GM12878 (cell line): ENCODE data around the gene NCAPD2. TPM values are rescaled to one million over a fixed set of nuclear protein-coding genes. Genes with fewer than 3 reads are reported as not detected.
A peak's percentile ranks its signal among the peaks of the same experiment; 100 is the strongest.

Experiments
- ATAC-seq: fragments of 200-7000 bp; cut with Tn5 transposase; 3 replicates; pipeline ENCODE4 v1.9.1; 2020; ENCODE audit warnings: mild to moderate bottlenecking, moderate library complexity
- BruUV-seq: library from RNA; stranded (reverse); fragments of 400-500 nt; replicated peaks from 2 replicates; lab custom pipeline; 2021; lab: Mats Ljungman, UMichigan
- CTCF ChIA-PET: fragments of 300-600 bp; sonication (Branson Sonifier 250); formaldehyde crosslinking; extraction: SDS; loops from one replicate; lab custom pipeline; 2021; ENCODE audit warnings: inconsistent platforms; lab: Yijun Ruan, JAX
- POLR2A ChIA-PET: fragments of 350-600 bp; formaldehyde crosslinking; extraction: SDS; loops from one replicate; lab custom pipeline; 2021; ENCODE audit warnings: inconsistent platforms; lab: Charles Lee
- RAD21 ChIA-PET: fragments of 300-600 bp; sonication (Branson Sonifier 250); formaldehyde crosslinking; loops from one replicate; lab custom pipeline; 2023; ENCODE audit warnings: antibody characterized with exemption; ENCODE audit not compliant: unreplicated experiment; lab: Charles Lee
- SMC1A ChIA-PET: fragments of 300-600 bp; sonication (Branson Sonifier 250); formaldehyde crosslinking; loops from one replicate; lab custom pipeline; 2023; ENCODE audit not compliant: unreplicated experiment, uncharacterized antibody; lab: Charles Lee
- DNase-seq: peaks from one replicate; pipeline ENCODE4 v3.0.0-alpha.2; 2011; ENCODE audit warnings: low read depth, low spot score
- FAIRE-seq: peaks from 3 replicates; lab custom pipeline; 2011; peaks lifted over from hg19 to GRCh38; lab: Jason Lieb, UNC
- H2AFZ ChIP-seq: 2 replicates; pipeline ENCODE4 v1.6.0; 2011; ENCODE audit warnings: low read depth, low read length, control low read depth; ENCODE audit not compliant: control insufficient read depth
- H3K27ac ChIP-seq: 2 replicates; pipeline ENCODE4 v1.5.1; 2011; ENCODE audit warnings: control low read depth; ENCODE audit not compliant: control insufficient read depth, insufficient read depth
- H3K27me3 ChIP-seq, 2 experiments: replicated peaks in 1 of 2; 2 replicates each; pipeline versions ENCODE4 v1.6.0 to v1.6.1; 2011; ENCODE audit warnings: low read length in 1 of 2; ENCODE audit not compliant: control insufficient read depth in 2 of 2, insufficient read depth in 2 of 2
- H3K36me3 ChIP-seq, 2 experiments: 2 replicates each; pipeline ENCODE4 v1.5.1; 2011; ENCODE audit warnings: low read length in 1 of 2; ENCODE audit not compliant: control insufficient read depth in 2 of 2, insufficient read depth in 2 of 2
- H3K4me1 ChIP-seq: 2 replicates; pipeline ENCODE4 v1.6.1; 2011; ENCODE audit warnings: mild to moderate bottlenecking, low read length, moderate library complexity, mixed read lengths; ENCODE audit not compliant: control insufficient read depth, insufficient read depth
- H3K4me2 ChIP-seq: 2 replicates; pipeline ENCODE4 v1.6.0; 2011; ENCODE audit warnings: control low read depth; ENCODE audit not compliant: control insufficient read depth, insufficient read depth
- H3K4me3 ChIP-seq: fragments of 200-600 bp; sonication (generic); 2 replicates; pipeline ENCODE4 v1.5.1; 2016
- H3K79me2 ChIP-seq: 2 replicates; pipeline ENCODE4 v1.6.0; 2011; ENCODE audit warnings: low read length; ENCODE audit not compliant: control insufficient read depth, insufficient read depth
- H3K9ac ChIP-seq: 2 replicates; pipeline ENCODE4 v1.8.0; 2011; ENCODE audit warnings: low read length, control low read depth, mixed read lengths; ENCODE audit not compliant: control insufficient read depth, insufficient read depth
- H3K9me3 ChIP-seq: replicated peaks from 3 replicates; pipeline ENCODE4 v1.5.1; 2011; ENCODE audit warnings: mild to moderate bottlenecking, low read length; ENCODE audit not compliant: control insufficient read depth, insufficient read depth
- H4K20me1 ChIP-seq: 2 replicates; pipeline ENCODE4 v1.6.0; 2011; ENCODE audit not compliant: control insufficient read depth, insufficient read depth
- BHLHE40 ChIP-seq, 2 experiments: fragments of 450-650 bp in 1 of 2; IDR thresholded peaks; 2 replicates each; pipeline ENCODE4 v1.6.1; 2011 to 2017; ENCODE audit warnings: low read depth in 2 of 2, borderline replicate concordance in 1 of 2, improper control_type of control experiment in 1 of 2, low read length in 1 of 2, mild to moderate bottlenecking in 1 of 2
- CBFB ChIP-seq: IDR thresholded peaks from 2 replicates; pipeline ENCODE4 v1.6.1; 2016; ENCODE audit warnings: antibody characterized with exemption, low read depth
- CEBPB ChIP-seq, 2 experiments: fragments of 150-350 bp in 1 of 2; IDR thresholded peaks; 2 replicates each; pipeline ENCODE4 v1.6.1; 2012 to 2014; ENCODE audit warnings: low read depth in 2 of 2, low read length in 2 of 2, borderline replicate concordance in 1 of 2, inconsistent platforms in 1 of 2
- CREM ChIP-seq: IDR thresholded peaks from 2 replicates; pipeline ENCODE4 v1.6.1; 2014; ENCODE audit warnings: antibody characterized with exemption, low read depth
- E2F4 ChIP-seq: IDR thresholded peaks from 2 replicates; pipeline ENCODE4 v1.6.1; 2012; ENCODE audit warnings: low read depth, low read length, improper control_type of control experiment
- GATAD2B ChIP-seq: fragments of 450-650 bp; conservative IDR thresholded peaks from 2 replicates; pipeline ENCODE4 v1.6.1; 2017; ENCODE audit warnings: low read depth, mild to moderate bottlenecking, moderate library complexity
- HCFC1 ChIP-seq: fragments of 150-350 bp; IDR thresholded peaks from 2 replicates; pipeline ENCODE4 v1.6.1; 2014; ENCODE audit warnings: low read length
- IKZF2 ChIP-seq, 2 experiments: fragments of 450-650 bp; IDR thresholded peaks; 2 replicates each; pipeline ENCODE4 v1.6.1; 2017; ENCODE audit warnings: mild to moderate bottlenecking in 2 of 2, moderate library complexity in 2 of 2
- PKNOX1 ChIP-seq: fragments of 450-650 bp; IDR thresholded peaks from 2 replicates; pipeline ENCODE4 v1.6.1; 2016; ENCODE audit warnings: mild to moderate bottlenecking
- POLR2AphosphoS5 ChIP-seq: IDR thresholded peaks from 2 replicates; pipeline ENCODE4 v1.6.1; 2011; ENCODE audit warnings: mild to moderate bottlenecking, low read length, inconsistent platforms
- SREBF1 ChIP-seq: IDR thresholded peaks from 2 replicates; pipeline ENCODE4 v1.6.1; 2012; ENCODE audit warnings: mild to moderate bottlenecking, low read length
- ZBTB11 ChIP-seq: fragments of 450-650 bp; formaldehyde crosslinking; IDR thresholded peaks from 2 replicates; pipeline ENCODE4 v1.5.0; 2022; ENCODE audit warnings: mild to moderate bottlenecking, missing genetic modification characterization
- ZNF207 ChIP-seq: fragments of 450-650 bp; IDR thresholded peaks from 2 replicates; pipeline ENCODE4 v1.6.1; 2014; ENCODE audit warnings: antibody characterized with exemption, mild to moderate bottlenecking, borderline replicate concordance
- whole genome bisulfite sequencing: methylation state at CpG from one replicate; pipeline ENCODE4 v1.1.6; 2016; ENCODE audit warnings: low lambda C conversion rate; ENCODE audit not compliant: insufficient replicate concordance, insufficient coverage; ENCODE audit errors: missing lambda C conversion rate; 5-methylcytosine and 5-hydroxymethylcytosine counted together
- in situ Hi-C: fragments of 300-500 bp; cut with MboI; formaldehyde crosslinking; loops from 9 replicates; pipeline ENCODE4 v1.14.3; 2018; ENCODE audit warnings: mixed read lengths
- intact Hi-C: fragments of 100-400 bp; cut with micrococcal nuclease; formaldehyde crosslinking; loops from one replicate; pipeline ENCODE4 v1.14.2; 2022; ENCODE audit not compliant: unreplicated experiment
- polyA plus RNA-seq, 11 experiments: library from polyadenylated mRNA; depleted of rRNA in 4 of 11; unstranded in 6 of 11; stranded (reverse) in 5 of 11; fragments of >200 nt; fragmentation: Nextera tagmentation in 4 of 11; fragmentation: Illumina TruSeq in 1 of 11; extraction: Ambion mirVana in 4 of 11; extraction: Trizol in 1 of 11; gene quantifications; 1 replicate in 1 of 11; 2 replicates in 10 of 11; pipeline versions ENCODE4 v1.2.1 to v1.2.3, GENCODE V29; 2011 to 2016; ENCODE audit warnings: inconsistent platforms in 2 of 11, missing spikeins in 2 of 11, low read depth in 1 of 11
- total RNA-seq, 4 experiments: library from RNA; depleted of rRNA in 3 of 4; stranded (reverse); fragments of >200 nt in 3 of 4; fragmentation: Illumina TruSeq in 1 of 4; extraction: Trizol in 1 of 4; gene quantifications; 2 replicates each; pipeline versions ENCODE4 v1.2.1 to v1.2.3, GENCODE V29; 2013 to 2021

The NCAPD2 gene
- total and polyA plus RNA-seq, 10 of the 15 experiments (the other 5 are each of a cell fraction or from before 2014, with no cell fraction given), result 24.2 to 160 (median 110) TPM

GRCh38 chr12:6461401-6462233 is 32.3 kb upstream of the NCAPD2 start (continued):
- TF ChIP-seq BHLHE40 (IDR thresholded peaks at IDR 0.05; ENCODE audit: borderline replicate concordance in 1 of 2, low read depth in 2 of 2, low read length in 1 of 2) (peak; percentile 67 to 76; a peak in 3 of 4 replicates), ZBTB11 (CRISPR knock-in tag) (no peak)

GRCh38 chr12:6462234-6462995 is 31.5 kb upstream of the NCAPD2 start:
- Histone ChIP-seq H4K20me1 (no peaks in the 10 kb centered on the region), H3K27me3 (no peaks in the 10 kb centered on the region), H3K9ac (peak overlapping the region; percentile 64), H3K79me2 (peaks cover 63% of the 10 kb centered on the region), H3K4me2 (peak overlapping the region; percentile 75), H3K36me3 (peaks cover 32 to 46% of the 10 kb centered on the region in 2 experiments), H3K4me3 (peak overlapping the region; percentile 19), H3K4me1 (peaks cover 51% of the 10 kb centered on the region), H2AFZ (no peak overlapping the region), H3K9me3 (no peaks in the 10 kb centered on the region), H3K27ac (peak overlapping the region; percentile 89)
- ChIA-PET RAD21 (interaction anchor here (0.6 to 8.8 kb wide), 18 partner anchors 8 to 232 kb away, joined by 3 to 319 read pairs (median 5); partner anchors contain the start of genes CD27, MRPL51, TAPBPL and VAMP1), CTCF (interaction anchor here (0.6 to 7.3 kb wide), 15 partner anchors 11 to 474 kb away, joined by 3 to 147 read pairs (median 5); partner anchors contain the start of genes CD27 and TAPBPL), POLR2A (interaction anchor here (0.6 to 10.3 kb wide), 13 partner anchors 8 to 173 kb away, joined by 3 to 384 read pairs (median 4); partner anchors contain the start of genes CD27, GAPDH, MRPL51 and TAPBPL), SMC1A (interaction anchor here (0.6 to 8.7 kb wide), 15 partner anchors 8 to 249 kb away, joined by 3 to 169 read pairs (median 5); partner anchors contain the start of genes CD27, TAPBPL and VAMP1)
- TSS peak; percentile 66 for BruUV-seq
- DNase-seq (no peak), FAIRE-seq (no peak), ATAC-seq (no peak; the same call in 2 of the 3 replicates)
- in situ Hi-C loops (loop anchor here (5.0 kb wide), 1 partner anchor 35 kb away; no protein-coding TSS in a partner anchor), intact Hi-C loops (no loop called here)
- 71% methylated on average over 14 of the region's 14 CpGs for WGBS
- TF ChIP-seq CEBPB (IDR thresholded peaks at IDR 0.05; ENCODE audit: borderline replicate concordance in 1 of 2, low read depth in 2 of 2, low read length in 2 of 2) (no peak), POLR2AphosphoS5 (no peak), HCFC1 (no peak), PKNOX1 (no peak), CREM (no peak), ZNF207 (no peak), CBFB (0 out of 2 replicates have a peak, but pooled peaks have one; percentile 4), GATAD2B (0 out of 2 replicates have a peak, but pooled peaks have one; percentile 7), IKZF2 (IDR thresholded peaks at IDR 0.05) (peak in 1 of 2 experiments; percentile 4; a peak in 1 of 4 replicates), E2F4 (no peak), SREBF1 (no peak)
